DND-41 (cell line): ENCODE results near the gene OTUD3.
"Not testable (repeated sequence)": the region's sequence is repeated elsewhere in the genome, so short reads cannot be mapped to it uniquely, and the experiment has no call there.

Source experiments
- CTCF ChIP-seq: IDR thresholded peaks from 2 replicates; pipeline ENCODE4 v1.5.1; 2012; ENCODE audit warnings: borderline replicate concordance, low read length, moderate library complexity, mild to moderate bottlenecking; ENCODE audit not compliant: poor library complexity, severe bottlenecking; ENCODE audit errors: extremely low read depth
- EZH2 ChIP-seq: IDR thresholded peaks from 3 replicates; pipeline ENCODE4 v1.6.1; 2012; ENCODE audit warnings: borderline replicate concordance, low read depth, mild to moderate bottlenecking, moderate library complexity, low read length, inconsistent platforms; ENCODE audit not compliant: severe bottlenecking

GRCh38 chr1:19880841-19881240 lies 1.4 kb upstream of the OTUD3 start:
- not testable (repeated sequence) for TF ChIP-seq CTCF, EZH2
